GM12891 (cell line): Measurements from ENCODE around the gene ELOVL2.
A peak's percentile ranks its signal among the peaks of the same experiment; 100 is the strongest.

ENCODE experiments used
- DNase-seq: peaks from one replicate; pipeline ENCODE4 v3.0.0; 2011; ENCODE audit warnings: low spot score; ENCODE audit not compliant: insufficient read length
- FAIRE-seq: peaks from 2 replicates; lab custom pipeline; 2011; peaks lifted over from hg19 to GRCh38; lab: Jason Lieb, UNC
- PAX5 ChIP-seq: IDR thresholded peaks from 2 replicates; pipeline ENCODE4 v1.6.1; 2011; ENCODE audit warnings: low read length, moderate library complexity, mild to moderate bottlenecking; ENCODE audit not compliant: insufficient read depth, severe bottlenecking
- POLR2A ChIP-seq: IDR thresholded peaks from 2 replicates; pipeline ENCODE4 v1.6.1; 2011; ENCODE audit warnings: low read depth, low read length, control low read depth
- POLR2AphosphoS5 ChIP-seq: IDR thresholded peaks from 2 replicates; pipeline ENCODE4 v1.6.1; 2011; ENCODE audit warnings: low read depth, low read length, control low read depth
- POU2F2 ChIP-seq: IDR thresholded peaks from 2 replicates; pipeline ENCODE4 v1.6.1; 2011; ENCODE audit warnings: low read depth, mild to moderate bottlenecking, control low read depth, low read length, moderate library complexity
- SPI1 ChIP-seq: IDR thresholded peaks from 2 replicates; pipeline ENCODE4 v1.6.1; 2011; ENCODE audit warnings: low read depth, low read length, control low read depth
- TAF1 ChIP-seq: IDR thresholded peaks from 2 replicates; pipeline ENCODE4 v1.6.1; 2011; ENCODE audit warnings: low read depth, low read length, control low read depth

ELOVL2 gene

DNA sequence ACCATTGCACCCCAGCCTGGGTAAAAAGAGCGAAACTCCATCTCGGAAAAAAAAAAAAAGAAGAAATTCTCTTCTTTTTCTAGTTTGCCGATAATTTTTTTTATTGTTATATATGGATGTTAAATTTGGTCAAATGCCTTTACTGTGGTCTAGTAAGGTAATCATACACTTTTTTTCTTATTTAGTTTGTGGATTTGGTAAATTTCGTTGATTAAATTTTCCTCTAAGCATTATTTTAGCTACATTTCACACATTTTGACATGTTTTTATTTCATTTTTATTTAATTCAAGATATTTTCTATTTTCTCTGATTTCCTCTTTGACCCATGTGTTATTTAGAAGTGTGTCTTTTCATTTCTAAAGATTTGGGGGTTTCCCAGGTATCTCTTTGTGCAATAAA is 18.0 kb upstream of the ELOVL2 start:
- TF ChIP-seq POU2F2 (no peak), SPI1 (no peak), POLR2AphosphoS5 (no peak), PAX5 (no peak), TAF1 (no peak), POLR2A (no peak)
- FAIRE-seq (no peak), DNase-seq (no peak)

DNA sequence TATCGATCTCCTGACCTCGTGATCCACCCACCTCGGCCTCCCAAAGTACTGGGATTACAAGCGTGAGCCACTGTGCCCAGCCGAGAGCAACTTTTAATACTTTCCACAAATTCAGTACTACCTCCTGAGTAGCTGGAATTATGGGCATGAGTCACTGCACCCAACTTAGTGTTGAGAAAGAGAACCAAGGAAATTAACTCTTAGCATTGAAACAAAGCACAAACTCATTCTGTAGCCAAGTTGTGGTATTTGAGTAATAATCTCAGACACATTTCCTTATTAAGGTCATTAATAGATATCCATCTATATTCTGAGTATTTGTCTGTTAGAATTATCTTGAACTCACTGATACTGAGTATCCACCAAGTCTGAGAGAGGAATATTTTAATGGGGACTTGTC is 14.3 kb upstream of the ELOVL2 start:
- DNase-seq (no peak), FAIRE-seq (no peak)
- TF ChIP-seq TAF1 (no peak), POU2F2 (no peak), POLR2A (no peak), SPI1 (no peak), PAX5 (no peak), POLR2AphosphoS5 (no peak)

DNA sequence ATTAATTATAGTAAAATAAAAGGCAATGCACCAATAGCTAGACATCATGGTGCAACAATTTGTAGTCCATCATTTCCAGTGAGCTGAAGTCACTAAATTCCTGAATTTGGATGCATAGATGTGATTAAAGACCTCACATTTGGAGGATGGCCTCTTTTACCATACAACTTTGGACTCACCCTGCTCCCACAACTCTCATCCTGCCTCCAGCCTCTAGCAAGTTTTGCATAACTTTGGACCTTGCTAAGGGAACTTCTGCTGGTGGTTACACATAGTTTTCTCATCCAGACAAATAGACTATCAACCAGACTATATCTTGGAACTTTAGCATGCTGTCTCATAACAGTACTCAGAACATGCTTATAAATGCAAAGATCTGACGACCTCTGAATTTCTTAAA is 12.8 kb upstream of the ELOVL2 start:
- no peak for TF ChIP-seq TAF1
- no peak for TF ChIP-seq POLR2A

DNA sequence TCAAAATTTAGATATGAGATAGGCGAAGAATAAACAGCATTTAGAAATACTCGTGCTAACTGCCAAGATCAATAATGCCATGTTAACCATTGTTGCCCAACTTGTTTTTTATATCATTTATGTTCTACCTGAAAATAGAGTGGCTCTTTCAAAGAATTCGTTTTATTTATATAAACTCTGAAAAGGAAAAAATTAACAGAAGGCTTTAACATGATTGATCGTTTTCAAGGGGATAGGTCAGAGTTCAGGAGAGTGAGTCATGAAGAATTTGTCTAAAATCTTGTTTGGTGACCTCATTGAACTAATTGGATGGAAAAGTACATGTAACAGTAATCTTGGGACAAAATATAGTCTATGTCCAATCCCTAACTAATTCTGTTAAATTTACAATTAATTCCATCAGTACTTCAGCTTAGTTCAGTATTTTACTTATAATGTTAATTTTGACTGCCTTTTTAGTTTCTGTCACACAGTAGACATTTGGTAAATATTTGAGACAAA is 11.1 kb upstream of the ELOVL2 start:
- DNase-seq: no peak
- TF ChIP-seq PAX5 (no peak), POLR2AphosphoS5 (no peak), TAF1 (no peak), POLR2A (no peak)

More for the DNA sequence above, 12.8 kb upstream of the ELOVL2 start:
- no peak for FAIRE-seq
- DNase-seq: no peak

DNA sequence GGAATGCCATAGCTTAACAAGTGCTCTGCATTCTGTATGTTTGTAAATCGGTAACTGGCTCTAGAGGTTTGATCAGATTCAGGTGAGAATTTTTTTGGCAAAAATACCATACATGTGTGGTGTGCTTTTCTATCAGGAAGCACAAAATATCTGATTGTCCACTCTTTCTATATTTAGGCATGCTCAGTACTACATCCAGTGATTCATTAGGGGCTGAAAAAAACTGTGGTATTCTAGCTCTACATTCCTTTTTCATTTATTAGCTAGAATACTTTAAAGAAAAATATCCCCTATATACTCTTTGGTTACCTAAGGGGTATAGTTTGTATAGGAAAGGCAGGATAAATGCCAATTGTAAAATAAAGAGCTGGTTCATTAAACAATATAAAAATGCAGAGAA is 10.6 kb upstream of the ELOVL2 start:
- TF ChIP-seq SPI1: no peak
- DNase-seq (no peak), FAIRE-seq (no peak)

More for the DNA sequence above, 11.1 kb upstream of the ELOVL2 start:
- FAIRE-seq: no peak

DNA sequence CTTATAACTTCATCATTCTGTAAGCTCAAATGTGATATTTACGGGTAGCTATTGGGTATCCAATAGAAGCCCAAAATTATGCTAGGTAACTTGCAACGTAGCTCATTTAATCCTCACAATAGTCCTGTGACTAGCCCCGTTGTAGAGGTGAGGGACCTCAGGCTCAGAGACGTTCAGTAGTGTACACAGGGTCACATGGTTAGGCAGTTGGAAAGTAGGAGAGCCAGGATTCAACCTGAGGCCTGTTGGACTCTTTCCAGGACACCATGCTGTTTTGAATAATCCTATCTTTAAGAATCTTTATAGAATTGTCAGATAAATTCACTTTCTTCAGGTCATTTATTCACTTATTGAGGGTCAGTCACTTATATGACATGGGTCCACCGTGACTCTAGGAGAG is 9.2 kb upstream of the ELOVL2 start:
- DNase-seq: no peak
- no peak for FAIRE-seq
- TF ChIP-seq SPI1: no peak
- TF ChIP-seq POU2F2: no peak
- TF ChIP-seq PAX5: no peak
- TF ChIP-seq POLR2A: no peak
- no peak for TF ChIP-seq TAF1
- no peak for TF ChIP-seq POLR2AphosphoS5

DNA sequence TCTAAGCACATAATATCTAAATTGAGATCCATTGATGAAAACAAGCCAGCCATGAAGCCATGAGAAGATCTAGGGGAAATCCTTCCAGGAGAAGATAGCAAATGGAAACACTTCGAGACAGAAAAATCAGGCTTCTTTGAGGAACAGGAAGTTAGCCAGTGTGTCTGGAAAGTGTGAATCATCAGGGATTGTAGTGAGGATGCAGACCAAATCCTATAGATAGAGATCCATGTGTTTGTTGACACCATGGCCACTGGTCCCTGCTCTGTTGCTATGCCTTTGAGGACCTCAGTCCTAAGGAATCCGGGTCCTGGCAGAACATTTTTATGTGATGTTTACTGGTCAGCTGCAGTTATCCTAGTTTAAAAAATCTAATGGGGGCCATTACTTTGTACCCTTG is 6.6 kb upstream of the ELOVL2 start:
- DNase-seq (no peak), FAIRE-seq (no peak)
- TF ChIP-seq PAX5: no peak
- no peak for TF ChIP-seq SPI1
- TF ChIP-seq TAF1: no peak
- TF ChIP-seq POLR2A: no peak
- TF ChIP-seq POU2F2: no peak
- TF ChIP-seq POLR2AphosphoS5: no peak

DNA sequence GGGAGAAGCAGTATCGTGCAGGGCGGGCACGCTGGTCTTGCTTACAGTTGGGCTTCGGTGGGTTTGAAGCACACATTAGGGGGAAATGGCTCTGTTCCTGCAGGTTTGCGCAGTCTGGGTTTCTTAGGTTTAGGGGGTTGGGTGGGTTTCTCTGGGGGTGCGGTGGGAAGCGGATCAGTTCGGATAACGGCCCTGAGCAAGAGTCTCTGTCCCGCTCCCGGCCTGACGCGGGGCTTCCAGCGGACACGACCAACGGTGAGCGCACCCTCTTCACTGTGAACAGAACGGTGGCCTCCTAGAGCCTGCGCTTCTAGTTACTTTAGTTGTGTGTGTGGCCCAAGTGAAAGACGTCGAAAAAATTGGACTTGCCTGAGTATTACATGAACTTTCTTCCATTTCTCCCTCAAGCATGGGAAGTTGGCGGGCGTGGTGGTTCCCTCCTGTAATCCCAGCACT is 635 bp upstream of the ELOVL2 start:
- TF ChIP-seq SPI1 (no peak), PAX5 (no peak), POLR2AphosphoS5 (no peak), POU2F2 (no peak), POLR2A (no peak), TAF1 (no peak)
- DNase-seq: no peak
- FAIRE-seq: no peak

DNA sequence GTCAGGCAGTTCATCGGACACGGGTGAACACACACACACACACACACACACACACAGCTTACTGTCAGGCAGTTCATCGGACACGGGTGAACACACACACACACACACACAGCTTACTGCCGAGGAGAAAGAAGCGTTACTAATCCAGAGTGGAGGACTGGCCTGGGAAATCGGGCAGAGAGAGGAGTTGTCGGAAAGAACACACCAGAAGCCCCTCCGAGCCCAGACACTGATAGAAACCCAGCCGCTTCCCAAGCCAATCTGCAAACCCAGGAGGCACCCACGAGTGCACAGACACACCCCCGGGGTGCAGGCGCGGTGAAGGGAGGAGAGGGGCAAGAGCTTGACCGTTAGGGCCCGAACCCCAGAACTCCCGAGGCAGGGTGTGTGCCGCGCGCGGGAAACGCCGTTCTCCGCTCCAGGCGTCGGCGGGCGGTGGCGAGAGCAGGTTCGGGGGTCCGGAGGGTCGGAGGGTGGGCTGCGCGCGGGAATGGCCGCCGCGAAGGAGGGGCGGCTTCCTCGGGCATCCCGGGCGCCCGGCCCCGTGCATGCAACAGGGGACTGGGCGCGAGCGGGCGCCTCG is 636 bp downstream of the ELOVL2 start:
- TF ChIP-seq SPI1: no peak
- TF ChIP-seq PAX5: peak; percentile 58
- no peak for TF ChIP-seq POLR2AphosphoS5
- TF ChIP-seq TAF1: no peak
- no peak for TF ChIP-seq POLR2A
- no peak for TF ChIP-seq POU2F2
- FAIRE-seq (peak; percentile 91), DNase-seq (peak; percentile 20)

DNA sequence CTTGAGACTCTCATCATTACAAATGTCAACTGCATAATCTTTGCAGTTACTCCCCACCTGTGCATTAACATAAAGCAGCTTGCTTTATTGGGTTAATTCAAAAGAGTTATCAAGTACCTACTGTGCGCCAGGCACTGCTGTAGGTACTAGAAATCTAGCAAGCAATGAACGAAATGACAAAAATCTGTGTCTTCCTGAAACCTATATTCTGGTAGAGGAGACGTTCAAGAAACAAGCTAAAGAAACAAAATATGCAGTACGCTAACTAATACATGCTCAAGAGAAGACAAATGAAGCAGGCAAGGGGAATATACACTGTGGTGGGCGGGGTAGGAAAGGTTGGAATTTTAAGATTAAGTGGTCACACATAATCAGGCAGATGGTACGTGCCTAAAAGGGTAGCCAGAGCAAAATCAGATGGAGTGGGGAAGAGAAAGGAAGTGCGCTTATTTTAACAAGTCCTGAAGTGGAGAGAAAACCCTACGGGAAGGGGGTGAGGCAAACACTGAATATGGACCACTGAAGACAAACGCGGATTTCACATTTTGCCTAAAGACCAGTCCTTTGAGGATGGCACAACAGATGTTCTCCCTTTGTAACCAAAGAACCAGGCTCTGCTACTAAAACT is 1.2 kb downstream of the ELOVL2 start:
- FAIRE-seq (no peak), DNase-seq (peak; percentile 7)
- TF ChIP-seq SPI1 (no peak), TAF1 (no peak), POLR2A (no peak), POU2F2 (no peak), PAX5 (no peak), POLR2AphosphoS5 (no peak)
